Upper lobe of right lung (tissue), 1 donor: ENCODE results near the gene RGS18. TPM values are rescaled to one million over a fixed set of nuclear protein-coding genes. Genes with fewer than 3 reads are reported as not detected.

ENCODE experiments used
- ATAC-seq: fragments of 200-7000 bp; cut with Tn5 transposase; one replicate; pipeline ENCODE4 v1.9.1; 2020; ENCODE audit warnings: mild to moderate bottlenecking, moderate library complexity
- DNase-seq: peaks from one replicate; pipeline ENCODE4 v3.0.0-alpha.2; 2020
- H3K27ac ChIP-seq: fragments of 200-600 bp; one replicate; pipeline ENCODE4 v1.8.0; 2022
- H3K27me3 ChIP-seq: fragments of 200-600 bp; one replicate; pipeline ENCODE4 v1.8.0; 2022; ENCODE audit warnings: mild to moderate bottlenecking
- H3K36me3 ChIP-seq: fragments of 200-600 bp; one replicate; pipeline ENCODE4 v1.8.0; 2022
- H3K4me1 ChIP-seq: fragments of 200-600 bp; one replicate; pipeline ENCODE4 v1.8.0; 2022
- H3K4me3 ChIP-seq: fragments of 200-600 bp; one replicate; pipeline ENCODE4 v1.8.0; 2022; ENCODE audit warnings: mild to moderate bottlenecking
- H3K9me3 ChIP-seq: fragments of 200-600 bp; one replicate; pipeline ENCODE4 v1.8.0; 2022
- intact Hi-C: fragments of 100-400 bp; cut with DNase I; formaldehyde crosslinking; loops from one replicate; pipeline ENCODE4 v1.11.0; 2022
- total RNA-seq: library from RNA; stranded (reverse); fragmentation: NEBNext Ultra II Directional; extraction: Animal tissue kit (Norgen Biotek cat#: 25700); gene quantifications from one replicate; pipeline ENCODE4 v1.2.1, GENCODE V29; 2021
- TF ChIP-seq, protein P1 (sequence below): fragments of 200-600 bp; IDR thresholded peaks from one replicate; pipeline ENCODE4 v1.8.0; 2022; ENCODE audit warnings: antibody characterized with exemption
- donor health status: DM: no; HTN: yes; CAD: no; lungs with severe emphysema.

RGS18 gene
- total RNA-seq, 1 donor from 2014 or later: 9.1 TPM

DNA sequence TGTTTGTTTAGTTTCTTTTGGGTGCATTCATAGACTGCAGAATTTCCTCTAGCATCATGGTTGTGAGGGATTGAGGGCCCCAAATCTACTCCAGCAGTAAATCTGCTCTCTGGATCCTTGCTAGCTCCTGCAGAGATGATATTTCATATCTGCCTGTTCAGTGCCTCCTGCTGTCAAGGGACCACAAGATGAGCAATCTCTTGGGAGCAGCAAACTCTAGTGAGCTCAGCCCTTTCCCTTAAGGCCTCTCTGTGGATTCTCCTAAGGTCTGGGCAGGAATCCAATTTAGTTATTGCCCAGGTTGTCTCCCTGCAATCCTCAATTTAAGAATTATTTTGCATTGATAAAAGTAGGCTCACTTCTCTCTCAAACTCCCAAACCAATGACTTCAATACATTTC lies 76.9 kb downstream of the RGS18 start:
- Histone ChIP-seq H3K4me3 (no peak overlapping the region), H3K4me1 (no peaks in the 10 kb centered on the region), H3K27me3 (no peaks in the 10 kb centered on the region), H3K27ac (no peak overlapping the region), H3K9me3 (no peaks in the 10 kb centered on the region), H3K36me3 (no peaks in the 10 kb centered on the region)
- ATAC-seq: no peak
- TF ChIP-seq, protein P1, sequence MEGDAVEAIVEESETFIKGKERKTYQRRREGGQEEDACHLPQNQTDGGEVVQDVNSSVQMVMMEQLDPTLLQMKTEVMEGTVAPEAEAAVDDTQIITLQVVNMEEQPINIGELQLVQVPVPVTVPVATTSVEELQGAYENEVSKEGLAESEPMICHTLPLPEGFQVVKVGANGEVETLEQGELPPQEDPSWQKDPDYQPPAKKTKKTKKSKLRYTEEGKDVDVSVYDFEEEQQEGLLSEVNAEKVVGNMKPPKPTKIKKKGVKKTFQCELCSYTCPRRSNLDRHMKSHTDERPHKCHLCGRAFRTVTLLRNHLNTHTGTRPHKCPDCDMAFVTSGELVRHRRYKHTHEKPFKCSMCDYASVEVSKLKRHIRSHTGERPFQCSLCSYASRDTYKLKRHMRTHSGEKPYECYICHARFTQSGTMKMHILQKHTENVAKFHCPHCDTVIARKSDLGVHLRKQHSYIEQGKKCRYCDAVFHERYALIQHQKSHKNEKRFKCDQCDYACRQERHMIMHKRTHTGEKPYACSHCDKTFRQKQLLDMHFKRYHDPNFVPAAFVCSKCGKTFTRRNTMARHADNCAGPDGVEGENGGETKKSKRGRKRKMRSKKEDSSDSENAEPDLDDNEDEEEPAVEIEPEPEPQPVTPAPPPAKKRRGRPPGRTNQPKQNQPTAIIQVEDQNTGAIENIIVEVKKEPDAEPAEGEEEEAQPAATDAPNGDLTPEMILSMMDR: no peak
- DNase-seq: no peak
- intact Hi-C loops: no loop called here

Other genes starting within 250 kb of the RGS18 start
- gene RGS21, start 158.5 kb downstream of the RGS18 start, total RNA-seq: not detected